Measurements from ENCODE around the gene GSX1.

GSX1 gene

DNA sequence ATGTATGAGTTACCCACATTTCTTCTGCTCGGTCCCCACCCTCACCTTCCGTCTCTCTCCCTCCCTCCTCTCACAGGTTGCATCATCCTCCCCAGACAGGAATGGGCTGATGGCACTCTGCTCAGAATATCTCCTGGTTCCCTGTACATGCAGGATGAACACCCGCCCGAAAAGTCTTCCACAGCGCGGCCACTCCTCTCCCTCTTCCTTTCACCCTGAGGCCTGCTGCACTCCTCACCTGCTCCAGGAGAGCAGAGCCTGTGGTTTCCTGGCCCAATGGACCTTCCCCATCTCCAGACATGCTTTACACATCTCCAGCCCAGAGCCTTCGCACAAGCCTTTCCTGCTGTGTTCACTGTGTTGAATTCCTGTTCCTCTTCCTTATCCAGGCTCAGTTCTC, 40.9 kb downstream of the GSX1 start:
- no peak for DNase-seq (ENCODE audit: low read depth in 2 of 2)

DNA sequence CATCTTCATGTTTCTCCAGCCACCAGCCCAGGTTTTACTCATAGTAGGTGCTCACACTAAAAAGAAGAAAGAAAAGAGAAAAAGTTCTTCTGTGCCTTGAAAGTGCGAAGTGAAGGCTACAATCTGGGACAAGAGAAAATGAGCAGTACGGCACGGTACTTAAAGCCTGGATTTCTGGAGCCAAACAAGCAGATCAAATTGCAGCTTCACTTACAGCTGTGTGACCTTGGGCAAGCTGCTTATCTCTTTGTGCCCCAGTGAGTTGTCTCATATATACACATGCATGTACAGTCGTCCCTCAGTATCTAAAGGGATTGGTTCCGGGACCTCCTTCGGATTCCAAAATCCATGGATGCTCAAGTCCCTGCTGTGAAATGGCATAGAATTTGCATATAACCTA, 41.8 kb downstream of the GSX1 start:
- DNase-seq (ENCODE audit: low read depth in 2 of 2): no peak

DNA sequence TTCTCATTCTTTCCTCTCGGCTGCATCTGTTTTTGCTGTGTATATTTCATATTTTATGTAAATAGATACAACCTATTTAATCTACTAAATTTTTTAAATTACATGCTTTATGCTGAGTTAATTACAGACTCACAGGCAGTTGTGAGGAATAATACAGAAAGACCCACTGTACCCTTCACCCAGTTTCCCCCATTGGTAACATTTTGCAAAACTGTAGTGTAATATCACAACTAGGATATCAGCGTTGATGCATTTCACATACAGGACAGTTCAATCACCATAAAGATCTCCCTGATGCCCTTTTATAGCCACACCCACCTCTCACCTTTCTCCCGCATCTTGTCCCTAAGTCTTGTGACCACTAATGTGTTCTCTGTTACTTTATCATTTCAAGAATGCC, 43.5 kb downstream of the GSX1 start:
- no peak for DNase-seq (ENCODE audit: low read depth in 2 of 2)

DNA sequence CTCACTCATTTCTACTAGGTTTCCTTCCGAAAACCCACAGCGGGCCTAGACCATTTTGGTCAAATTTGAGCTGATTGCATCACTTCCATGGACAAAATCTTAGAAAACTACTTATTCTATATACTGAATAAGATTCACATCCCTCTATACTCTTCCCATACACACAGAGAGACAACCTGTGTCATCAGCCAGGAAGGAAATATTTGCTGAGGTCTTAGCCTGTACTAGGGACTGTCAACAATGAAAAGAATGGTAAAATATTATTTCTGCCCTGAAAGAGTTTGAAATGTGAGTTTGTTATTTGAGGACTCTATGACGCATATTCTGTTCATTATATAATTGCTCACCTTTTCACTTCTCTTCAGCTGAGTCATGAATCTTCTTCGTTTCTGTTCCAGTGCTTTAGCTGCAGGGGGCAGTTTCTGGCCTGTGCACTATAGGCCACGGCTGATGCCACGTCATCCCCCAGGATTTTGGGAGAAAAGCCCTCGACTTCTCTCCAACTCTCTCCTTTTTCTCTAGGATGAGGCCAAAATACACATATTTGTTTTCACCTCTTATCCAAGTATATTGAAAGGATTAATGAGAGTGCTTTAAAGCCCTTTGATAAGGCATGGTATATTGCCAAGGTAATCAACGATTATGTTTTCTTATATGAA, 47.7 kb downstream of the GSX1 start:
- no peak for DNase-seq (ENCODE audit: low read depth in 2 of 2)

DNA sequence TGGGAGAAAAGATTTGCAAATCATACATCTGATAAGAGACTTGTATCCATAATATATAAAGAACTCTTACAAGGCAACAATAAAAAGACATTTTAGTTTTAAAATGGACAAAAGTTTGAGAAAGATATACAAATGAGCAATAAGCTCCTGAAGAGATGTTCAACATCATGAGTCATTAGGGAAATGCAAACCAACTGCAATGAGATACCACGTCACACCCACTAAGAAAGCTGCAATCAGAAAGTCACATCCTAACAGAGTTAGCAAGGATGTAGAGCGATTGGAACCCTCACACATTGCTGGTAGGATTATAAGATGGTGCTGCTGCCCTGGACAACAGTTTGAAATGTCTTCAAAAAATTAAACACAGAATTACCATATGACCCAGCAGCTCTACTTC, 50.3 kb downstream of the GSX1 start:
- DNase-seq (ENCODE audit: low read depth in 2 of 2): no peak

Measured in activated CD8-positive, alpha-beta memory T cell treated with anti-CD3 and anti-CD28 coated beads for 4 hours (primary cell).